HG03060 (cell line): ENCODE data around the gene DCAF15.

Experiments used
- ATAC-seq: cut with Tn5 transposase; IDR thresholded peaks from one replicate; pipeline ENCODE4 v1.9.1; 2021; ENCODE audit warnings: low read depth, moderate number of reproducible peaks; ENCODE audit not compliant: unreplicated experiment

DCAF15 gene

GRCh38 chr19:13930402-13930801, 21.9 kb upstream of the DCAF15 start:
- ATAC-seq = no peak

GRCh38 chr19:13931391-13932148, 20.7 kb upstream of the DCAF15 start:
- no peak for ATAC-seq

- no peak for ATAC-seq
These were observed 20.1 kb upstream of the DCAF15 start for GRCh38 chr19:13932149-13932637.

DNA sequence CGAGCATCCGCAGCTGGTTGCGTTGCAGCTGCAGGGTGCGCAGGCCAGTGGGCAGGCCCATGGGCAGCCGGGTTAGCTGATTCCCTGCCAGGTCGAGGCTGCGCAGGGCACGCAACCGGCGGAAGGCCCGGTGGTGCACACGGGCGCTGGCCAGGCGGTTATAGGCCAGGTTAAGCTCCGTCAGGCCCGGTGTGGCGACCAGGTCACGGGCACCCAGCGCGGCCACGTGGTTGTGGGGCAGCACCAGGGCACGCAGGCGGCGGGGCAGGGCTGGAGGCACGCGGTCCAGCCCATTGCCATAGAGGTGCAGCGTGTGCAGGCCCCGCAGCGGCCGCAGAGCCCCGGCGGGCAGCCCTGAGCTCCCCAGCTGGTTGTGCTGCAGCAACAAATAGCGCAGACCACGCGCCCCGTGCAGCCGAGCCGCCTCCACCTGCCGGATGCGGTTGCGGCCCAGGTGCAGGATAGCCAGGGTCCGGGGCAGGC, 19.4 kb upstream of the DCAF15 start:
- ATAC-seq = no peak

GRCh38 chr19:13934785-13935109, 17.6 kb upstream of the DCAF15 start:
- no peak for ATAC-seq

GRCh38 chr19:13935765-13936510, 16.4 kb upstream of the DCAF15 start:
- no peak for ATAC-seq

GRCh38 chr19:13937479-13938300, 14.6 kb upstream of the DCAF15 start:
- no peak for ATAC-seq

DNA sequence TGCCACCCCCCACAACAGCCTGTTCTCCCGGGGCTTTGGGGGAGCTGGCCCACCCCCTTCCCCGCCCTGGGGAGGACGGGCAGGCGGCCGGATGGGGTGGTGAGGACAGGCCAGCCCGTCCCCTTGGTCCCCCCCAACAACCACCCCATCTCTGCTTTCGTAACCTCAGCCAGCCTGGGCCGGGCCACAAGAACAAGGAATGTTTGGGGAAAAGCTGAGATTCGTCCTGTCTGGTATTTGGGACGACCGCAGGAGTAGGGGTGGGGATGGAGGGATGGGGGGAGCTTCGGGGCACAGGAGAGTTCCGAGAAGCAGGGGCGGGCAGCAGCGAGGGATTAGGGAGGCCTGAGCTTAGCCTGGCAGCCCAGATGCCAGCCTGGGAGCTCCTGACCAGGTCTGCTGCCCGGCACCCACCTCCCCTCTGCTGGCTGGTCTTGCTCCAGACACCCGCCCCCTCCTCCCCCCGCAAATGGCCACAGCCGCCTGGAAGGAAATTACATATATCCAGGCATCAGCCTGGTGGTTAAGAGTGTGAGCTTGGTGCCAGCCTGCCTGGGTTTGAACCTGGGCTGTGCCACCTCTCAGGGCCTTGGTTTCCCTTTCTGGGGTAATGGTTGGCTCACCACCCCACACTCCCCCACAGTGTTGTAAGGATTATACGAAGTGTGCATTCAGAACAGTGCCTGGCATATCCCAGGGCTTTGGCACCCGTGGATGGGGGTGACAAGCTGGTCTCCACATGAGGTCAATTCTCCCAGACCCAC, 13.8 kb upstream of the DCAF15 start, which contains the start of gene PODNL1:
Gene PODNL1, minus strand, starts transcription at position 117 of the 764 bp plus-strand sequence. CDS start 236 bp downstream, outside the sequence.
- no peak for ATAC-seq

DNA sequence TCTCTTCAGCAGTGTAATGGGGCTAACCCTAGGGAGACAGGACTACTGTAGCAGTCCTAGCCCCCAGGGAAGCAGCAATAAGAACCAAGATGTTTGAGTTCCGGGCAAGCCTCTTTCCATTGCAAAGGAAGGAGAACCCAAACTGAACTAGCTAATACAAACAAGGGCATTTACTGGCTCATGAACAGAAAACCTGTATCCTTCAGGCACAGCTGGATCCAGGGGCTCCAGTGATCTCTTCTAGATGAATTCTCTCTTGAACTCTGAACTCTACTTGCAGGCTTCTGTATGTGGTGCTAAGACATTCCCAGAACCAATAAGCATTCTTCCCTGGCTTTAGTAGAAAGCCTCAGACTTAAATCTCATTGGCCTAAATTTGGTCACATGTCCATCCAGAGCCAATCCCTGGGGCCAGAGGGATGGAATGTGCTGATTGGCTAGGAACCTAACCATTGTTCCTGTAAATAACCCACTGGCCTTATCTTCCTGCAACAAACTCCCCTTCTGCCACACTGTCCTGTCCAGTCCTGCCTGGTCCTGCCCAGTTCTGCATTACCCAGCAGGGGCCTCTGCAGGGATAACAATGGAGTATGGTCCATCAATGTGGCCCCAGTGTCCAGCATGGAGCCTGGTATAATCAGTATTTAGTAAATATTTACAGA, 10.2 kb upstream of the DCAF15 start:
- no peak for ATAC-seq

DNA sequence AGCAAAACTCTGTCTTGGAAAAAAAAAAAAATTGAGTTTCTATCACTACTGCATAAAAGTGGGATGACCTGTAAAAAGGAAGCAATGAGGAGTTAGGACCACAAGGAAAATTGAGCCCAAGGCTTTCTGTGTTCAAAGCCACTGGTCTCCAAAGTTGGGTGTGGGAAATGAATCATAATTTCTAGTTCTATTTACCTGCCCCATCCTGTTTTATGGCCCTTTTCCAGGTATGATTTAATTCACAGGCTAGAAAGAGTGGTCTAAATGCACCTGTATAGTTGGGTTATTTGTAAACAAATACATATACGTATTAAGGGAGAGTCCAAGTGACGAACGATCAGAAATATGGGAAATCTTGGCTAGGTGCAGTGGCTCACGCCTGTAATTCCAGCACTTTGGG, 5.9 kb upstream of the DCAF15 start:
- no peak for ATAC-seq

DNA sequence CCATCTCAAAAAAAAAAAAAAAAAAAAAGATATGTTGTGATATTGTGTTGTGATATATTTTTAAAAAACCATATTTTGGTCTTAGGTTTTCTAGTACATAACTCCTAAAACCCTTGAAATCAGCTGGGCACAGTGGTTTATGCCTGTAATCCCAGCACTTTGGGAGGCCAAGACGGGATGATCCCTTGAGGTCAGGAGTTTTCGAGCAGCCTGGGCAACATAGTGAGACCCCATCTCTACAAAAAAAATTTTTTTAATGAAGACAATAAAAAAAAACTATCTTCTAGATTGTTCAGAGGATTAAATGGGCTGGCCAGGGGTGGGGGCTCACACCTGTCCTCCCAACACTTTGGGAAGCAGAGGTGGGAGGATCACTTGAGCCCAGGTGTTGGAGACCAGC, 1.3 kb upstream of the DCAF15 start:
- no peak for ATAC-seq

DNA sequence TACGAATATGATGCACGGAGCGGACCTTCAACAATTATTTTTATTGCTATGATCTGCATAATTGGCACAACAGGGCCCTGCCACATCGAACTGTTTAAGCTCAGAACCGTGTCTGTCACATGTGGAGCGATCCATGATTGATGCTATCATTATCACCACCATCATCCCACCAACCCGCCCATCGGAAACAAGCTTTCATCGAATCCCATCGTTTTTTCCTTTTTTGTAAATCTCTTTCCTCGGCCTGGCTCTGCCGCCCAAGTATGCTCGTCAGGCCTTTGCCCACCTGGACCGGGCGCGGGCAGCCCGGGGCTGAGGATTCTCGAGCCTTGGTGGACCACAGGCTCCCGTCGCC, 533 bp upstream of the DCAF15 start:
- ATAC-seq = no peak

GRCh38 chr19:13952931-13953531, 722 bp downstream of the DCAF15 start:
- no peak for ATAC-seq

DNA sequence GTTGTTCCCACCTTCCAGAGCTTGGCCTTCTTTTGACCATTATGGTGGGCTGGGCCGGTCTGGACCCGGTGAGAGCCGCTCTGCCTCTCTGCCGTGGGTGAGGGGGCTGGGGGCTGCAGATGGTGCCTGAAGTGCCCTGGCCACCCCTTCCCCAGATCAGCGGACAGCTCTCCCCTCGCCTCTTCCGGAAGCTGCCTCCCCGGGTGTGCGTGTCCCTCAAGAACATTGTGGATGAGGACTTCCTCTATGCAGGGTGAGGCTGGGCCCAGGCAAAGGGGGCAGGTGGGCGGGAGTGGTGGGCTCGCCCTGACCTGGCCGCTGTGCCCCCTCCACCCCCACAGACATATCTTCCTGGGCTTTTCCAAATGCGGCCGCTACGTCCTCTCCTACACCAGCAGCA, 1.9 kb downstream of the DCAF15 start:
- ATAC-seq = no peak

DNA sequence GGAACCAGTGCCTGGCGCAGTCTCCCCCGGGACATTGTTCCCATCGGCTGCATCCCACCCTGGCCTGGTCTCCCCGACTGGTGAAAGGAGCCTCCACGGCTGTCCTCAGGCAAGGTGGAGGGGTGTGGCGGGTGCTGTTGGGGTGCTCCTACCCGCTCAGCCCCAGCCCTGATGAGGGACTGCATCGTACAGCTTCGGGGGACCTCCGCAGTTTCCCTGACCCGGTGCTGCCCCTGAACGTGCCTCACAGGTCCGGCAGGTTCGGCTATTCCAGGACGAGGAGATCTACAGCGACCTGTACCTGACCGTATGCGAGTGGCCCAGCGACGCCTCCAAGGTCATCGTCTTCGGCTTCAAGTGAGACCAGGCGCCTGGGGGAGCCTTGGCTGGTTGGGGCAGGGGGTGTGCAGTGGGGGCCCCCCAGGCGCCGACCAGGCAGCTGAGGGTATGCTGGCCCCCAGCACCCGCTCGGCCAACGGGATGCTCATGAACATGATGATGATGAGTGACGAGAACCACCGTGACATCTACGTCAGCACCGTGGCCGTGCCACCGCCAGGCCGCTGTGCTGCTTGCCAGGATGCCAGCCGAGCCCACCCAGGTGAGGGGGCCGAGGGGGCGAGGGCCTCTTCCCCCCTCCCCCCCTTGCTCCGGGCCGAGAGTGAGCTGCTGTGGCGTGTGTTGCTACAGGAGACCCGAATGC, 3.5 kb downstream of the DCAF15 start:
- ATAC-seq = no peak

- ATAC-seq = no peak
These were observed 4.0 kb downstream of the DCAF15 start for GRCh38 chr19:13956365-13956744.

- ATAC-seq = no peak
These were observed 4.7 kb downstream of the DCAF15 start for GRCh38 chr19:13957051-13957450.

- ATAC-seq = no peak
These were observed 5.7 kb downstream of the DCAF15 start for GRCh38 chr19:13958043-13958442.
